ENCODE results near the gene RAF1.
"Not testable (repeated sequence)": the region's sequence is repeated elsewhere in the genome, so short reads cannot be mapped to it uniquely, and the experiment has no call there.

RAF1 gene

GRCh38 chr3:12656850-12657249 lies 7.1 kb downstream of the RAF1 start:
- Histone ChIP-seq H3K27me3 (ENCODE audit: control insufficient read depth in 1 of 2, insufficient read depth in 2 of 2, low read length in 2 of 2) (no peaks in the 10 kb centered on the region), H3K9me3 (ENCODE audit: low read length) (no peaks in the 10 kb centered on the region), H3K4me1 (ENCODE audit: insufficient read depth, low read length) (peaks cover 55% of the 10 kb centered on the region), H3K4me3 (ENCODE audit: low read depth in 1 of 2, low read length in 2 of 2) (no peak overlapping the region), H3K36me3 (ENCODE audit: insufficient read depth, low read length) (no peaks in the 10 kb centered on the region), H3K9ac (ENCODE audit: low read length) (no peak overlapping the region), H3K27ac (ENCODE audit: low read depth, low read length) (no peak overlapping the region)

- Histone ChIP-seq H3K4me1 (ENCODE audit: insufficient read depth, low read length) (peaks cover 52% of the 10 kb centered on the region), H3K27me3 (ENCODE audit: control insufficient read depth in 1 of 2, insufficient read depth in 2 of 2, low read length in 2 of 2) (no peaks in the 10 kb centered on the region), H3K27ac (ENCODE audit: low read depth, low read length) (no peak overlapping the region), H3K9ac (ENCODE audit: low read length) (no peak overlapping the region), H3K36me3 (ENCODE audit: insufficient read depth, low read length) (no peaks in the 10 kb centered on the region), H3K4me3 (ENCODE audit: low read depth in 1 of 2, low read length in 2 of 2) (no peak overlapping the region), H3K9me3 (ENCODE audit: low read length) (no peaks in the 10 kb centered on the region)
These were observed 7.7 kb downstream of the RAF1 start for GRCh38 chr3:12656193-12656592.

DNA sequence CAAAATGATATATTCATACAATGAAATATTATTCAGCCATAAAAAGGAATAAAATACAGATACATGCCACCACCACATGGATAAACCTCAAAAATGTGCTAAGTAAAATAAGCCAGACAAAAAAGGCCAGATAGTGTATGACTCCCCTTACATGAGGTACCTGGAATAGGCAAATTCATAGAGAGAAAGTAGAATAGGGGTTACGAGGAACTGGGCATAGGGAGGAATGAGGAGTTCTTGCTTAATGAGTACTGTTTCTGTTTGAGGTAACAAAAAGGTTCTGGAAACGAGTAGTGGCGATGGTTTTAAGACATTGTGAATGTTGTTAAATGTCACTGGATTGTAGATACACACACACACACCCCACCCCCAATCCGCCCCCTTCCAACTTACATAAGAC lies 8.2 kb downstream of the RAF1 start:
- Histone ChIP-seq H3K4me3 (ENCODE audit: low read depth in 1 of 2, low read length in 2 of 2) (no peak overlapping the region), H3K9ac (ENCODE audit: low read length) (no peak overlapping the region), H3K9me3 (ENCODE audit: low read length) (no peaks in the 10 kb centered on the region), H3K36me3 (ENCODE audit: insufficient read depth, low read length) (no peaks in the 10 kb centered on the region), H3K4me1 (ENCODE audit: insufficient read depth, low read length) (peaks cover 48% of the 10 kb centered on the region), H3K27ac (ENCODE audit: low read depth, low read length) (no peak overlapping the region), H3K27me3 (ENCODE audit: control insufficient read depth in 1 of 2, insufficient read depth in 2 of 2, low read length in 2 of 2) (no peaks in the 10 kb centered on the region)

DNA sequence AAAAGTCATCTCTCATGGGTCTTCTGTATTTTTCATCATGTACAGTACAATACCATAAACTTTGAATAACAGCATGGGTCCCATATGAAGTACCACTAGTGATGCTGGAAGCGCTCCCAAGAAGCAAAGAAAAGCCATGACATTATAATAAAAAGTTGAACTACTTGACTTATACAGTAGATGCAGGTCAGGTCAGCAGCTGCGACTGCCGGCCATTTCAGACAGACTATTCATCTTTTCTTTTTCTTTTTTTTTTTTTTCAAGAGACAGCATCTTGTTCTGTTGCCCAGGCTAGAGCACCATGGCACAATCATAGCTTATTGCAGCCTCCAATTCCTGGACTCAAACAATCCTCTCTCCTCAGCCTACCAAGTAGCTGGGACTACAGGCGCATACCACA lies 10.2 kb downstream of the RAF1 start:
- Histone ChIP-seq H3K9me3 (ENCODE audit: low read length) (no peaks in the 10 kb centered on the region), H3K27me3 (ENCODE audit: control insufficient read depth in 1 of 2, insufficient read depth in 2 of 2, low read length in 2 of 2) (no peaks in the 10 kb centered on the region), H3K9ac (ENCODE audit: low read length) (no peak overlapping the region), H3K4me3 (ENCODE audit: low read depth in 1 of 2, low read length in 2 of 2) (no peak overlapping the region), H3K4me1 (ENCODE audit: insufficient read depth, low read length) (peaks cover 29% of the 10 kb centered on the region), H3K27ac (ENCODE audit: low read depth, low read length) (no peak overlapping the region), H3K36me3 (ENCODE audit: insufficient read depth, low read length) (no peaks in the 10 kb centered on the region)

DNA sequence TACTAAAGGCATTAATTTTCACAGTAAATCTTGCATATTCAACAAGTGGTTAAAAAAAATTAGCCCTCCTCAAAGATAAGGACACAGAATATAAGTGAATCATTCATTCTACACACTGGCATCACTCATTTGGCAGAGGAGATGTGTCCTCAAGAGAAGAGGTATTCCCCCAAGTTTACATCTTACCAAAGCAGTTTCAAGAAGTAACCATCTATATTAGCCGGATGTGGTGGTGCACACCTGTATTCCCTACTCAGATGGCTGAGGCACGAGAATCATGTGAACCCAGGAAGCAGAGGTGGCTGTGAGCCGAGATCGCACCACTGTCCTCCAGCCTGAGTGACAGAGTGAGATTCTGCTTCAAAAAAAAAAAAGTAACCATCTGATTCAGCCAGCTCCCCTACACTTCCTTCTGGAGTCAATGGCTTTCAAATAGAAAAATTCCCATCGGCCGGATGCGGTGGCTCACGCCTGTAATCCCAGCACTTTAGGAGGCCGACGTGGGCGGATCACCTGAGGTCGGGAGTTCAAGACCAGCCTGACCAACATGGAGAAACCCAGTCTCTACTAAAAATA lies 15.4 kb downstream of the RAF1 start:
- H3K27me3 ChIP-seq (ENCODE audit: control insufficient read depth in 1 of 2, insufficient read depth in 2 of 2, low read length in 2 of 2) = no peaks in the 10 kb centered on the region

GRCh38 chr3:12644331-12644937 lies 19.5 kb downstream of the RAF1 start:
- H3K27ac ChIP-seq (ENCODE audit: low read depth, low read length) = no peak overlapping the region
- H3K4me1 ChIP-seq (ENCODE audit: insufficient read depth, low read length) = peaks cover 24% of the 10 kb centered on the region
- no peak overlapping the region for H3K9ac ChIP-seq (ENCODE audit: low read length)
- no peak overlapping the region for H3K4me3 ChIP-seq (ENCODE audit: low read depth in 1 of 2, low read length in 2 of 2)
- H3K9me3 ChIP-seq (ENCODE audit: low read length) = no peaks in the 10 kb centered on the region
- no peaks in the 10 kb centered on the region for H3K27me3 ChIP-seq (ENCODE audit: control insufficient read depth in 1 of 2, insufficient read depth in 2 of 2, low read length in 2 of 2)
- H3K36me3 ChIP-seq (ENCODE audit: insufficient read depth, low read length) = no peaks in the 10 kb centered on the region

More for the DNA sequence above, 15.4 kb downstream of the RAF1 start:
- H3K27ac ChIP-seq (ENCODE audit: low read depth, low read length) = no peak overlapping the region
- no peak overlapping the region for H3K4me3 ChIP-seq (ENCODE audit: low read depth in 1 of 2, low read length in 2 of 2)
- no peaks in the 10 kb centered on the region for H3K9me3 ChIP-seq (ENCODE audit: low read length)
- H3K4me1 ChIP-seq (ENCODE audit: insufficient read depth, low read length) = peaks cover 19% of the 10 kb centered on the region
- H3K36me3 ChIP-seq (ENCODE audit: insufficient read depth, low read length) = no peaks in the 10 kb centered on the region
- no peak overlapping the region for H3K9ac ChIP-seq (ENCODE audit: low read length)

GRCh38 chr3:12643724-12644123 lies 20.2 kb downstream of the RAF1 start:
- peaks cover 25% of the 10 kb centered on the region for H3K4me1 ChIP-seq (ENCODE audit: insufficient read depth, low read length)
- no peak overlapping the region for H3K9ac ChIP-seq (ENCODE audit: low read length)
- H3K9me3 ChIP-seq (ENCODE audit: low read length) = no peaks in the 10 kb centered on the region
- no peak overlapping the region for H3K4me3 ChIP-seq (ENCODE audit: low read depth in 1 of 2, low read length in 2 of 2)
- H3K27me3 ChIP-seq (ENCODE audit: control insufficient read depth in 1 of 2, insufficient read depth in 2 of 2, low read length in 2 of 2) = no peaks in the 10 kb centered on the region
- no peaks in the 10 kb centered on the region for H3K36me3 ChIP-seq (ENCODE audit: insufficient read depth, low read length)
- no peak overlapping the region for H3K27ac ChIP-seq (ENCODE audit: low read depth, low read length)

- Histone ChIP-seq H3K4me1 (ENCODE audit: insufficient read depth, low read length) (peaks cover 32% of the 10 kb centered on the region), H3K9me3 (ENCODE audit: low read length) (no peaks in the 10 kb centered on the region), H3K36me3 (ENCODE audit: insufficient read depth, low read length) (no peaks in the 10 kb centered on the region), H3K9ac (ENCODE audit: low read length) (no peak overlapping the region), H3K27me3 (ENCODE audit: control insufficient read depth in 1 of 2, insufficient read depth in 2 of 2, low read length in 2 of 2) (no peaks in the 10 kb centered on the region), H3K4me3 (ENCODE audit: low read depth in 1 of 2, low read length in 2 of 2) (no peak overlapping the region), H3K27ac (ENCODE audit: low read depth, low read length) (no peak overlapping the region)
These were observed 20.9 kb downstream of the RAF1 start for GRCh38 chr3:12643010-12643380.

- H3K4me3 ChIP-seq (ENCODE audit: low read depth in 1 of 2, low read length in 2 of 2); H3K36me3 ChIP-seq (ENCODE audit: insufficient read depth, low read length); H3K9ac ChIP-seq (ENCODE audit: low read length); H3K27ac ChIP-seq (ENCODE audit: low read depth, low read length); H3K9me3 ChIP-seq (ENCODE audit: low read length); H3K27me3 ChIP-seq (ENCODE audit: control insufficient read depth in 1 of 2, insufficient read depth in 2 of 2, low read length in 2 of 2): not testable (repeated sequence)
- H3K4me1 ChIP-seq (ENCODE audit: insufficient read depth, low read length) = peaks cover 28% of the 10 kb centered on the region
These were observed 23.1 kb downstream of the RAF1 start for GRCh38 chr3:12640853-12641252.

GRCh38 chr3:12638105-12638504 lies 25.8 kb downstream of the RAF1 start:
- Histone ChIP-seq H3K4me1 (ENCODE audit: insufficient read depth, low read length) (peaks cover 15% of the 10 kb centered on the region), H3K27ac (ENCODE audit: low read depth, low read length) (no peak overlapping the region), H3K4me3 (ENCODE audit: low read depth in 1 of 2, low read length in 2 of 2) (no peak overlapping the region)

GRCh38 chr3:12633108-12633507 lies 30.8 kb downstream of the RAF1 start:
- Histone ChIP-seq H3K27ac (ENCODE audit: low read depth, low read length) (no peak overlapping the region), H3K4me1 (ENCODE audit: insufficient read depth, low read length) (peaks cover 20% of the 10 kb centered on the region), H3K9ac (ENCODE audit: low read length) (no peak overlapping the region), H3K9me3 (ENCODE audit: low read length) (no peaks in the 10 kb centered on the region), H3K36me3 (ENCODE audit: insufficient read depth, low read length) (no peaks in the 10 kb centered on the region), H3K27me3 (ENCODE audit: control insufficient read depth in 1 of 2, insufficient read depth in 2 of 2, low read length in 2 of 2) (no peaks in the 10 kb centered on the region), H3K4me3 (ENCODE audit: low read depth in 1 of 2, low read length in 2 of 2) (no peak overlapping the region)

More at GRCh38 chr3:12638105-12638504, 25.8 kb downstream of the RAF1 start:
- H3K36me3 ChIP-seq (ENCODE audit: insufficient read depth, low read length) = no peaks in the 10 kb centered on the region
- H3K9me3 ChIP-seq (ENCODE audit: low read length) = no peaks in the 10 kb centered on the region
- H3K27me3 ChIP-seq (ENCODE audit: control insufficient read depth in 1 of 2, insufficient read depth in 2 of 2, low read length in 2 of 2) = no peaks in the 10 kb centered on the region
- no peak overlapping the region for H3K9ac ChIP-seq (ENCODE audit: low read length)

DNA sequence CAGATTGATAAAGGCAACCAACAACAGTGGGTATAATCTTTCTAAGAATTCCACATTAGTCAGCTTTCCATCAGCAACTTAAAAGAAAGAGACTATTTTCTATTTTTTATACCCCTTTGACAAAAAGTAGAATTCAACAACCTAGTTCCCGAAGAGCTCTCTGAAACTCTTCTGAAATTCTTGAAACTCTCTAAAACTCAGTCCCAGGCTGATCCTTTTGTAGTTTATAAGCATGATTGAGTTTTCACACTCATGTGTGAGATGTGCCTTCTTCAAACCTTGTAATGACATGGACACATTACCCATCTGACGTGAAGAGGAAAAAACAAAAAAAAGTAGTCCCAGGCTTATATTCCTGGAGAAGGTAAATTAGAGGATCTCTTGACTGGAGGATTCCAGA lies 31.4 kb downstream of the RAF1 start:
- H3K27me3 ChIP-seq (ENCODE audit: control insufficient read depth in 1 of 2, insufficient read depth in 2 of 2, low read length in 2 of 2) = no peaks in the 10 kb centered on the region
- no peak overlapping the region for H3K27ac ChIP-seq (ENCODE audit: low read depth, low read length)
- peaks cover 18% of the 10 kb centered on the region for H3K4me1 ChIP-seq (ENCODE audit: insufficient read depth, low read length)
- no peaks in the 10 kb centered on the region for H3K36me3 ChIP-seq (ENCODE audit: insufficient read depth, low read length)
- H3K9ac ChIP-seq (ENCODE audit: low read length) = no peak overlapping the region
- H3K9me3 ChIP-seq (ENCODE audit: low read length) = no peaks in the 10 kb centered on the region
- H3K4me3 ChIP-seq (ENCODE audit: low read depth in 1 of 2, low read length in 2 of 2) = no peak overlapping the region

All from muscle layer of colon (tissue), 2 donors.